C4-2B (cell line): ENCODE results near the gene C17orf50.

Experiments
- H3K27ac ChIP-seq: fragments of 450-650 bp; 2 replicates; pipeline ENCODE4 v1.5.1; 2017
- ZFX ChIP-seq: fragments of 450-650 bp; IDR thresholded peaks from 2 replicates; pipeline ENCODE4 v1.6.1; 2017
- TF ChIP-seq, protein P1 (sequence below): fragments of 450-650 bp; conservative IDR thresholded peaks from 2 replicates; pipeline ENCODE4 v1.5.1; 2017; ENCODE audit warnings: mild to moderate bottlenecking

C17orf50 gene

DNA sequence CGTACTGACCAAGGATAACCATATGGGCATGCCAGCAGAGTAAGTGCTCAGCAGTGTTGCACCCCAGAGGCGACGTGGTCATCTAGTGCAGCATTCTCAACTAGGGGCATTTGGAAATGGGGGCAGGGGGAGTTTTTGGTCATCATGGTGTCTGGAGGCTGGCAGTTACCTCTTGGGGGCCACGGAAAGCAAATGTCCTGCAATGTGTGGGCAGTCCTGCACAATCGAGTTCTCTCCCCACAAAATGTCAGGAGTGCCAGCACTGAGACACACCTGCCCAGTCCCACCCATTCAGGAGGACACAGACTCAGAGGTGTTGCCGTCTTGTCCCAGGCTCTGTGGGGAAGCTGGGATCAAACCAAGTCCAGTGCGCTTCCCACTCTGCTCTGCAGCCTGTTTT is 26.3 kb upstream of the C17orf50 start:
- no peak for TF ChIP-seq ZFX
- TF ChIP-seq, protein P1, sequence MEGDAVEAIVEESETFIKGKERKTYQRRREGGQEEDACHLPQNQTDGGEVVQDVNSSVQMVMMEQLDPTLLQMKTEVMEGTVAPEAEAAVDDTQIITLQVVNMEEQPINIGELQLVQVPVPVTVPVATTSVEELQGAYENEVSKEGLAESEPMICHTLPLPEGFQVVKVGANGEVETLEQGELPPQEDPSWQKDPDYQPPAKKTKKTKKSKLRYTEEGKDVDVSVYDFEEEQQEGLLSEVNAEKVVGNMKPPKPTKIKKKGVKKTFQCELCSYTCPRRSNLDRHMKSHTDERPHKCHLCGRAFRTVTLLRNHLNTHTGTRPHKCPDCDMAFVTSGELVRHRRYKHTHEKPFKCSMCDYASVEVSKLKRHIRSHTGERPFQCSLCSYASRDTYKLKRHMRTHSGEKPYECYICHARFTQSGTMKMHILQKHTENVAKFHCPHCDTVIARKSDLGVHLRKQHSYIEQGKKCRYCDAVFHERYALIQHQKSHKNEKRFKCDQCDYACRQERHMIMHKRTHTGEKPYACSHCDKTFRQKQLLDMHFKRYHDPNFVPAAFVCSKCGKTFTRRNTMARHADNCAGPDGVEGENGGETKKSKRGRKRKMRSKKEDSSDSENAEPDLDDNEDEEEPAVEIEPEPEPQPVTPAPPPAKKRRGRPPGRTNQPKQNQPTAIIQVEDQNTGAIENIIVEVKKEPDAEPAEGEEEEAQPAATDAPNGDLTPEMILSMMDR, result no peak
- H3K27ac ChIP-seq, result no peak overlapping the region

DNA sequence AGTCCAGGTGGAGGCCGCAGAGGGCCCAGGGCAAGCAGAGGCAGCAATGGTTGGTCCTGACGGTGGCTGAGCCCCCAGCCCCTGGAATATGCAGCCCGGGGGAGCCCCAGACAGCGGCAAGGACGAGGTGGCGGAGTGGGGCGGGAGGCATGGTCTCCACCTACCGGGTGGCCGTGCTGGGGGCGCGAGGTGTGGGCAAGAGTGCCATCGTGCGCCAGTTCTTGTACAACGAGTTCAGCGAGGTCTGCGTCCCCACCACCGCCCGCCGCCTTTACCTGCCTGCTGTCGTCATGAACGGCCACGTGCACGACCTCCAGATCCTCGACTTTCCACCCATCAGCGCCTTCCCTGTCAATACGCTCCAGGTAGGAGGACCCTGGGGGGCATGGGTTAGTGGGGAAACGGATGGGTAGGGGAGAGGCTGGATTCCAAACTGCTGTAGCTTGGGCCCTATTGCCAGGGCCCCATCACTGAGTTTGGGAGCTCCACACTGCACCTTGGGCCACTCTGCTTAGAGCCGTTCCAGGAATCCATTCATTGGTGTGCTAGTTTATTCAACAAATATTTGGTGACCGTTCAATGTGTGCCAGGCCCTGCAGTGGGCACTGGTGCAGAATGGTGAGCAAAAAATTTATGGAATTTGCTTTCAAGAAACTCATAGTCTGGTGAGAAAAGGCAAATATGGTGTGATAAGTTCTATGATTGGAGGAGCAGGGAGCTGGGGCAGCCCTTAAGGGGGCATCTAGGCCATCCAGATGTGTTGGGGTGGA is 25.5 kb upstream of the C17orf50 start:
- no peak overlapping the region for H3K27ac ChIP-seq
- no peak for TF ChIP-seq ZFX
- TF ChIP-seq, protein P1, result no peak

- H3K27ac ChIP-seq, result no peak overlapping the region
- no peak for TF ChIP-seq ZFX
- TF ChIP-seq, protein P1, result no peak
These were observed 24.5 kb upstream of the C17orf50 start for GRCh38 chr17:35736236-35736635.

- no peak for TF ChIP-seq ZFX
- TF ChIP-seq, protein P1, result no peak
- no peak overlapping the region for H3K27ac ChIP-seq
These were observed 22.1 kb upstream of the C17orf50 start for GRCh38 chr17:35738519-35739133.

DNA sequence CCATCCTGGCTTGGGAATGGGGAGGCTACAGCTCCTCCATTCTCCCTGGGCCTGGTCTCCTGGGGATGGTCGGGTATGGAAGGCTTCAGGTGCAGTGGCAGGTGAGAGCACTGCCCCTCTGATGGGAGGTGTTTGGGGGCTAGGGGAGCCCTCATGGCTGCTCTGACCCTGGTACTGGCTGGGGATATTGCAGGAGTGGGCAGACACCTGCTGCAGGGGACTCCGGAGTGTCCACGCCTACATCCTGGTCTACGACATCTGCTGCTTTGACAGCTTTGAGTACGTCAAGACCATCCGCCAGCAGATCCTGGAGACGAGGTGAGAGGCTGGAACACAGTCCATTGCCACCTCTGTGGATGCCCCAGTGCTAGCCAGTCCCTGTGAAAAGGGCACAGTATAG is 20.5 kb upstream of the C17orf50 start:
- TF ChIP-seq, protein P1, result no peak
- no peak for TF ChIP-seq ZFX
- no peak overlapping the region for H3K27ac ChIP-seq

DNA sequence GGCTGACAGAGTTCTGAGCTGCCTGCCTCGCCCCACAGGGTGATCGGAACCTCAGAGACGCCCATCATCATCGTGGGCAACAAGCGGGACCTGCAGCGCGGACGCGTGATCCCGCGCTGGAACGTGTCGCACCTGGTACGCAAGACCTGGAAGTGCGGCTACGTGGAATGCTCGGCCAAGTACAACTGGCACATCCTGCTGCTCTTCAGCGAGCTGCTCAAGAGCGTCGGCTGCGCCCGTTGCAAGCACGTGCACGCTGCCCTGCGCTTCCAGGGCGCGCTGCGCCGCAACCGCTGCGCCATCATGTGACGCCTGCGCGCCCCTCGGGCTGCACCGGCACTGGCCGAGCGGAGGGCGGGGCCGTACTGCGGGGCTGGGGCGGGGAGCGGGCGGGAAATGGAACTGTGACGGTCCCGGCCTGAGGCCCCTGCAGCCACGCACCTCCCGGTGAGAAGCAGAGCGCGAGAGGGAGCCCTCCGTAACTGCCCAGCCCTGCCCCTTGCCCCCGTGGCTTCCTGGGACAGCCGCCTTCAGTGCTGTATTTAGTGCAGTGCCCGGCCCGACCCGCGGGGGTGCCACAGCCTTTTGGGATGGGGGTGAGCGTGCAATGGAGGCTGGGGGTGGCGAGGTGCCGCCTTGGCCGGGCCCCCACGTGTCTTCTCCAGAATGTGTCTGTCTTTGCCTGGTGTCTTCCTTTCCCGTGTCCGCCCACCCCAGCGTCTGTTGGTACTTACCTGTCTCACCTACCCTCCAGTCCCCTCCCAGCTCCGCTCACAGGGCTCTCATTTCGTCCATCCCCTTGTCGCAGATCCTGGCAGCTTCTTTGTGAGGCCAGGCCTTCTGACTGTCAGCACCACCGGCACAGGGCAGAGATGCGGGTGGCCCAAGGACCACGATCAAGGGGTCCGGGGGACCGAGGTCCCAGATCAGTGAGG is 19.4 kb upstream of the C17orf50 start:
- TF ChIP-seq, protein P1, result no peak
- no peak for TF ChIP-seq ZFX
- H3K27ac ChIP-seq, result no peak overlapping the region
